Measurements from ENCODE around the gene FAM131C. TPM values are rescaled to one million over a fixed set of nuclear protein-coding genes. Genes with fewer than 3 reads are reported as not detected.
A peak's percentile ranks its signal among the peaks of the same experiment; 100 is the strongest.
"Not testable (repeated sequence)": the region's sequence is repeated elsewhere in the genome, so short reads cannot be mapped to it uniquely, and the experiment has no call there.

Gene FAM131C
- total RNA-seq, 6 donors from 2014 or later, result 0.13 TPM; not detected in 5

GRCh38 chr1:16031551-16031950 is 41.9 kb downstream of the FAM131C start:
- TF ChIP-seq EP300 (IDR thresholded peaks at IDR 0.05), result no peak
- 87 to 90% methylated on average over 2 to 5 of the region's 8 CpGs for WGBS, 2 donors
- peak in 1 of 2 donors; percentile 17 for DNase-seq

GRCh38 chr1:16029288-16029687 is 44.2 kb downstream of the FAM131C start:
- Histone ChIP-seq H3K27me3 (peaks cover 0 to 8% (median 2%) of the 10 kb centered on the region in 4 donors), H3K27ac (no peak overlapping the region), H3K4me3 (no peak overlapping the region), H3K9me3 (no peaks in the 10 kb centered on the region), H3K36me3 (no peaks in the 10 kb centered on the region), H3K4me1 (peaks cover 8 to 18% (median 13%) of the 10 kb centered on the region in 4 donors)
- TF ChIP-seq POLR2AphosphoS5 (IDR thresholded peaks at IDR 0.05) (no peak), EP300 (IDR thresholded peaks at IDR 0.05) (no peak), POLR2A (IDR thresholded peaks at IDR 0.05) (no peak), CTCF (IDR thresholded peaks at IDR 0.05) (no peak)
- DNase-seq, result no peak
- no peak for ATAC-seq (ENCODE audit: low FRiP score in 2 of 2)
- WGBS, 2 donors, result 71 to 88% methylated on average over 1 of the region's 1 CpG

More at GRCh38 chr1:16031551-16031950, 41.9 kb downstream of the FAM131C start:
- Histone ChIP-seq H3K36me3 (no peaks in the 10 kb centered on the region), H3K27me3 (peaks cover 0 to 8% (median 2%) of the 10 kb centered on the region in 4 donors), H3K4me3 (no peak overlapping the region), H3K9me3 (no peaks in the 10 kb centered on the region), H3K4me1 (peaks cover 8 to 18% (median 13%) of the 10 kb centered on the region in 4 donors), H3K27ac (no peak overlapping the region)
- no peak for ATAC-seq (ENCODE audit: low FRiP score in 2 of 2)

- not testable (repeated sequence) for H3K9me3 ChIP-seq; H3K27me3 ChIP-seq; H3K4me3 ChIP-seq; H3K27ac ChIP-seq; DNase-seq; H3K36me3 ChIP-seq; ATAC-seq (ENCODE audit: low FRiP score in 2 of 2)
- WGBS, 2 donors, result 68 to 77% methylated on average over 7 to 9 of the region's 13 CpGs
- peaks cover 8 to 18% (median 13%) of the 10 kb centered on the region in 4 donors for H3K4me1 ChIP-seq
Measured at GRCh38 chr1:16029003-16029268, 44.5 kb downstream of the FAM131C start.

- ATAC-seq (ENCODE audit: low FRiP score in 2 of 2) (no peak), DNase-seq (no peak)
- Histone ChIP-seq H3K36me3 (no peaks in the 10 kb centered on the region), H3K9me3 (no peaks in the 10 kb centered on the region), H3K4me1 (peaks cover 8 to 18% (median 13%) of the 10 kb centered on the region in 4 donors), H3K27me3 (peaks cover 0 to 8% (median 2%) of the 10 kb centered on the region in 4 donors), H3K4me3 (no peak overlapping the region), H3K27ac (no peak overlapping the region)
- TF ChIP-seq CTCF (IDR thresholded peaks at IDR 0.05), result no peak
- TF ChIP-seq POLR2A (IDR thresholded peaks at IDR 0.05), result no peak
- no peak for TF ChIP-seq EP300 (IDR thresholded peaks at IDR 0.05)
- WGBS, 2 donors, result 59 to 68% methylated on average over 18 to 19 of the region's 19 CpGs
Measured at GRCh38 chr1:16028237-16029002, 45.0 kb downstream of the FAM131C start.

- no peak for TF ChIP-seq POLR2A (IDR thresholded peaks at IDR 0.05)
- no peak for TF ChIP-seq EP300 (IDR thresholded peaks at IDR 0.05)
- TF ChIP-seq CTCF (IDR thresholded peaks at IDR 0.05), result no peak
- no peak for TF ChIP-seq POLR2AphosphoS5 (IDR thresholded peaks at IDR 0.05)
- Histone ChIP-seq H3K9me3 (no peaks in the 10 kb centered on the region), H3K4me1 (peaks cover 8 to 9% (median 8%) of the 10 kb centered on the region in 4 donors), H3K27ac (no peak overlapping the region), H3K4me3 (peak overlapping the region in 3 of 4 donors; percentile 10 to 34 (median 30)), H3K36me3 (no peaks in the 10 kb centered on the region), H3K27me3 (peaks cover 0 to 8% (median 2%) of the 10 kb centered on the region in 4 donors)
- ATAC-seq (ENCODE audit: low FRiP score in 2 of 2) (peak in 1 of 2 donors; percentile 22), DNase-seq (peak in 1 of 2 donors; percentile 89)
- 8 to 34% methylated on average over 8 to 21 of the region's 33 CpGs for WGBS, 2 donors
Measured at GRCh38 chr1:16026723-16027484, 46.5 kb downstream of the FAM131C start.

- H3K4me1 ChIP-seq; H3K27me3 ChIP-seq; DNase-seq; H3K36me3 ChIP-seq; H3K27ac ChIP-seq; H3K9me3 ChIP-seq; ATAC-seq (ENCODE audit: low FRiP score in 2 of 2); H3K4me3 ChIP-seq: not testable (repeated sequence)
- WGBS, 2 donors, result 20 to 33% methylated on average over 2 to 9 of the region's 10 CpGs
Measured at GRCh38 chr1:16026302-16026701, 47.1 kb downstream of the FAM131C start.

Data from upper lobe of left lung (tissue), 6 donors.